Measurements from ENCODE around the gene ZNF519.
"Not testable (repeated sequence)": the region's sequence is repeated elsewhere in the genome, so short reads cannot be mapped to it uniquely, and the experiment has no call there.

The ZNF519 gene

DNA sequence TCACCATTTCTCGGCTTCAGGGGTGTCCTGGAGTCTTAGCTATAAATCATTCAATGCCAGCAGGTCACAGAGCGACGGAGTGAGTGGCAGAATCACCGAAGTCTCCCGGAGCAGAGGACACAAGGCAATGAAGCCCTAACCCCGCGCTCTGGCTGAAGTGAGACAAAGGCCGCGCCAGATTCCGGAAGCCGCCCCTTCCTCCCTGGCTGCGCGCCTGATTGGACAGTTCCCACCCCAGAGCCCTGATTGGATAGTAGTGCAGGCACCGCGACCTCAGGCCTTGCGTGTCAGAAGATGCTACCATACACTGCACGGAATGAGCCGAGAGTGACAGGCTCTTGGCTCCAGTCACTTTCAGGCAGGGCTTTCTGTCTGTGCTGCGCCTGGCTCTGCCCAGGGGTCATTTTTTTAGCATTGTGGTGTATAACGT lies at the start of gene ZNF519:
ZNF519 (minus strand) TSS at position 165 of the 430 bp plus-strand sequence; CDS start at position 7, 158 bp downstream.
- peak; percentile 87 for DNase-seq

GRCh38 chr18:14179306-14179705 lies 47.1 kb upstream of the ZNF519 start:
- no peak for DNase-seq

DNA sequence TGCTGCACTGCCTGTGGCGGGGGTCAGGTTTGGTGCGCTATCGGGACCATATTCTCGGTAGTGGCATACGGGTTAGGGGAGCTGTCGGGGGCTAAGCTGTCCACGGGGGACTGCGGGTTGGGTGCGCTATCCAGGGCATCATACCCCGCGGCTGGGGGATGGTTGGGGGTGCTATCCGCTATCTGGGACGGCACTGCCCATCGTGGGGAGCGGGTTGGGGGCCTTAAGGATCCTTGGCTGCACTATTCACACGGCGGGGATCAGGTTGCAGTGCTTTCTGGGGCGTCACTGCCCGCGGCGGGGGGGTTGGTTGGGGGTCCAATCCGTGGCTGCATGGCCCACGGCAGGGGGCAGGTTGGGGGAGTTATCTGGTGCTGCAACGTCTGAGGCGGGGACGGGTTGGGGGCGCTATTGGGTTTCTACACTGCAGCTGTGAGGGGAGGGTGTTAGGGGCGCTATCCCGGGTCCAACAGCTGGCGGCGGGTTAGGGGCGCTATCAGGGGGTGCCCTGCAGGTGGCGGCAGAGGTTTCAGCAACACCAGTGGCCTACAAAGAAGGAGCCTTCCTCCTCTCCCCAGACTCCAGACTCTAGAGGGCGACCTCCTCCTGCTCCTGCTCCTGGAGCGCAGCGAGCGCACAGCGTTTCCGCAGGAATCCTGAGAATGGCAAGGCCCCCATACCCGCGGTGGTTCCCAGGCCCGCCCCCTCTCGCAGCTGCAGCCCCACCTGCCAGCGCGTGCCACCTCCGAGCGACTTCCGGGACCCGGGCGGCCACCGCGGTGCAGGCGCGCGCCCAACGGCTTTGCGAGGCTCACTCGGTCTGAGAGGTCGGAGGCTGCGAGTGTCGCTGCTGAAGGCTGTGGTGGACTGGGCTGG lies 46.3 kb upstream of the ZNF519 start:
- not testable (repeated sequence) for DNase-seq

DNA sequence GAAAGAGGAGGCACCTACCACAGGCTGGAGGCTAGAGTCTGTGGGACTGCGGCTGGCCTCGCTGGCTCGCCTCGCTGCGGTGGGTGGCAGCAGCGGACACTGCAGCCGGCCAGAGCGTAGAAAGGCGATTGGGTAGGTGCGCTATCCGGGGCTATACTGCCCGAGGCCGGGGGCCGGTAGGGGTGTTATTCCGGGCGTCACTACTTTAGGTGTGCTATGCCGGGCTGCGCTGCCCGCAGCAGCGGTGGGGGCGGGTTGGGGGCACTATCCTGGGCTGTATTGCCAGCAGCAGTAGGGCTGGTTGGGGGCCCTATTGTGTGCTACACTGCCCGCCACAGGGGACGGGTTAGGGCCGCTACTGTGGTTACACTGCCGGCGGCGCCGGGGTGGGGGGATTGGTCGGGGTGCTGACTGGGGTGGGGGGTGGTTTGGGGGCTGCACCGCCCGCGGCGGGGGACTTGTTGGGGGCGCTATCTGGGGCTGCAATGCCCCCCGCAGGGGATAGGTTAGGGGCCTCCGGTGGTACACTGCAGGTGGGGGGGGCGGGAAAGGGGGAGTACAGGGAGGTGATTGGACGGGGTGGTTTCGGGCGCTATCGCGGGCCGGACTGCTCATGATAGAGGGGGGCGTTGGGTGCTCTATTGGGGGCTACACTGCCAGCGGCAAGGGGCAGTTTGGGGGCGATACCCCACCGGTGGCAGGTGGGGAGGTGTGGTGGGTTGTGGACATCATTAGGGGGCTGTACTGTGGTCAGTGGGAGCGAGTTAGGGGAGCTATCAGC lies 45.5 kb upstream of the ZNF519 start:
- not testable (repeated sequence) for DNase-seq

- not testable (repeated sequence) for DNase-seq
These were observed 43.2 kb upstream of the ZNF519 start for GRCh38 chr18:14175404-14175803.

DNA sequence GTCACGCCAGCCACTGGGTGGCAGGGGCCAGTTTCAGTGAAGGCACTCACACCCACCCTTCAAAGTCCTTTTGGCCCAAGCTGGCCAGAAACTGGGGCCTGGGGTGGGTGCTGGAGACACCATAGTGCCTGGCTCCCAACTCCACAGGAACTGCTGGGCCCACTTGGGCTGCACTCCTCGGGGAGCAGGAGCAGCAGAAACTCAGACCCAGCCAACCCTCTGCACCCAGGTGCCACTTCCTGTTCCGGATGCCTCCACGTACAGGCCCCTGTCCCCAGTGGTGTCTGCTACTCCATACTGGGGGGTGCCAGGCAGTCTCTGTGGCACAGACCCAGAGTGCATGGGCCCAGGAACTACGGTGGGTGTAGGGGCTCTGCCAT lies 42.5 kb upstream of the ZNF519 start:
- no peak for DNase-seq

DNA sequence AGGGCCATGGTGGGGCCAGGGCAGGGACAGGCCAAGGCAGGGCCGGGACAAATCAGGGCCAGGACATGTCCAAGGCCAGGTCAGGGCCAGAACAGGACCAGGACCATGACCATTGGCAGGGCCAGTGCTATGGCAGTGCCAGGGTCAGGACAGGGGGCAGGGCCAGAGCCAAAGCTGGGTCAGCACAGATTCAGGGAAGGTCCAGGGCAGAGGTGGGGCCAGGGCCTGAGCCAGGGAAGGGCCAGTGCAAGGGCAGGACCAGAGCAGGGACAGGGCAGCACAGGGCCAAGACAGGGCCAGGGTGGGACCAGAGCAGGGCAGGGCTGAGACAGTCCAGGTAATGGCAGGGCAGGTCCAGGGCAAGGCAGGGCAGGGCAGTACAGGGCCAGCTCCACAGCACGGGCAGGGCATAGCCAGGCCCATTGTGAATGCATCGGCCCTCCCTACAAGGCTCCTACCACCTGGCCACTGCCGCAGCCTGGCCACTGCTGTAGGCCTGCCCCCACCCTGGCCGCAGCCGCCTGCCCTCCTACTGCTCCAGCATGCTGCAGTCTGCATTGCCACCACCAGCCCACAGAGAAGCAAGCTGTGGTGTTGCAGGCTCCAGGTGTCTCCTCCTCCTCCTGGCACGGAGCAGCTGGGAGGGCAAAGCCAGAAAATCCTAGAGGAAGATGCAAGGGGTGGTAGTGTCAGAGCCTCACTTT lies 41.9 kb upstream of the ZNF519 start:
- DNase-seq = not testable (repeated sequence)

DNA sequence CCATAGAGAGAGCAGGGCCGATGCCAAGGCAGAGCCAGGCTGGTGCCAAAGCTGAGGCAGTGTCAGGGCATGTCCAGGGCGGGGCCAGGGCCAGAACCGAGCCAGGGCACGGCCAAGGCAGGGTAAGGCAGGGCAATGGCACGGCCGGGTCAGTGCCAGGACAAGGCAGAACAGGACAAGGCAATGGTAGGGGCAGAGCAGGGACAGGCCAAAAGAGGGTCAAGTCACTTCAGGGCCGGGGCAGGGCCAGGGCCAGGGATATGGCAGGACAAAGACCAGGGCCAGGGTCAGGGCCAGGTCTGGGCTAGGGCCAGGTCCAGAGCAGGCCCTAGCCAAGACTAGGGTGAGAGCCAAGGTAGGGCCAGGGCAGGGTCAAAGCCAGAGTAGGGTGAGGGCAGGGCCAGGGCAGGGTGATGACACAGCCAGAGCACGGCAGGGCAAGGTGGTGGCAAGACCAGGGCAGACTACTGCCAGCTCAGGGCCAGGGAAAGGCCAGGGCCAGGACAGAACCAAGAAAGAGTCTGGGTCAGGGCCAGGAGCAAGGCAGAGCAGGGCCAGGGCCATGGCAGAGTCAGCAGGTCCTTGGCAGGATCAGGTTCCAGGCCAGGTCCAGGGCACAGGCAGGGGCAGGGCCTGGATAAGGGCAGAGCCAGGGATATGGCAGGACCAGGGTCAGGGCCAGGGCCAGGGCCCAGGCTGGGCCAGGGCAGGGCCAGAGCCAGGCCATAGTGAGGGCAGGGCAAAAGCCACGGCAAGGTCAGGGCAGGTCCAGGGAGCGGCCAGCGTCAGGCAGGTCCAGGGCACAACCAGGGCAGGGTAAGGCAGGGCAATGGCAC lies 41.1 kb upstream of the ZNF519 start:
- not testable (repeated sequence) for DNase-seq

DNA sequence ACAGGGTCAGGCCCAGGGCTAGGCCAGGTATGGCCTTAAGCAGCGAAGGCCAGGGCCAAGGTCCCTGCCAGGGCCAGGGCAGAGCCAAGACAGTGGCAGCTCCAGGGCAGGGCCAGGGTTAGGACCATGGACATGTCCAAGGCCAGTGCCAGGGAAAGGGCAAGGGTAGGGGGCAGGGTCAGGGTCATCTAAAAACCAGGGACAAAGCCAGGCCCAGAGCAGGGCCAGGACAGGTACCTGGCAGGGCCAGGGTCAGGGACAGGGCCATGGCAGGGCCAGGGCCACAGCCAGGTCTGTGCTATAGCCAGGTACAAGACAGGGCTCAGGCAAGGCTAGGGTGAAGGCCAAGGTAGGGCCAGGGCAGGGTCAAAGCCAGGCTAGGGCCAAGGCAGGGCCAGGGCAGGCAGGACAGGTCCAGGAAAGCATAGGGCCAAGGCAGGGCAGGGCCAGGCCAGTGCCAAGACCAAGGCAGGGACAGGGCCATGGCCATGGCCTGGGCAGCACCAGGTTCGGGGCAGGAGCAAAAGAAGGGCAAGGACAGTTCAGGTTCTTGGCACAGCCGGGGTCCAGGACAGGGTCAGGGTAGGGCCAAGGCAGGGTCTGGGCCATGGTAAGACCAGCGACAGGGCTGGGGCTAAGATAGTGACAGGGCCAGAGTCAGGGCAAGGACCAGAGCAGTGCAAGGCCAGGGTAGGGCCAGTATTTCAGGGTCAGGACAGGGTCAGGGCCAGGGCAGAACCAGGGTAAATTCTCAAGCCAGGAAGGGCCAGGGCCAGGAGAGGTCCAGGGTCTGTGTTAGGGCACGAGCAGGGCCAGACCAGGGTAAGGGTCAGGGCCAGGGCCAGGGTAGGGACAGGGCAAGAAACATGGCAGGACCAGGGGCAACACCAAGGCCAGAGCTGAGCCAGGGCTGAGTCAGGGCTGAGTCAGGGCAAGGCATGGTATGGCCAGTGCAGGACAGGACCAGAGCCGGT lies 40.2 kb upstream of the ZNF519 start:
- not testable (repeated sequence) for DNase-seq

DNA sequence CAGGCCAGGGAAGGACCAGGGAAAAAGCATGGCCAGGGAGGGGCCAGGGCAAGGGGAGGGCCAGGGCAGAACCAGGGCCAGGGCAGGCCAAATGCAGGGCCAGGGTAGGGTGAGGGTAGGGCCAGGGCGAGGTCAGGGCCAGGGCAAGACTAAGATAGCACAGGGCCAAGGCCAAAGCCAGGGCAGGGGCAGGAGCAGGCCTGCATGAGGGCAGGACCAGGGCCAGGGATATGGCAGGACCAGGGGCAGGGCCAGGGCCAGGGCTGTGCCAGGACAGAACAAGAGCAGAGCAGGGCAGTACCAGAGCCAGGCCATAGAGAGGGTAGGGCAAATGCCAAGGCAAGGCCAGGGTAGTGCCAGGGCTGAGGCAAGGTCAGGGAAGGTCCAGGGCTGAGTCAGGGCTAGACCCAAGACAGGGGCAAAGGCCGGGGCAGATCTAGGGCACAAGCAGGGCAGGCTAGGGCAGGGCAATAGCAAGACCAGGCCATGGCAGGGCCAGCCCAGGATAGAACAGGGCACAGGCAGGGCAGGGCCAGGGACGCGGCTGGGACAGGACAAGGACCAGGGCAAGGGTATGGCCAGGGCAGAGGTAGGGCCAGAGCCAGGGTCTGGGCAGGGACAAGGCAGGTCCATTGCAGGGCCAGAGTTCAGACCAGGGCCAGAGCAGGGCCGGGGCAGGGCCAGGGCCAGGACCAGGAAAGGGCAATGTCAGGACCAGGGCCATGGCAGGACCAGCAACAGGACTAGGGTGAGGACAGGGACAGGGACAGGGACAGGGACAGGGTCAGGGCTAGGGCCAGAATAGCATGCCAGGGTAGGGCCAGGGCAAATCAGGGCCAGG lies 39.3 kb upstream of the ZNF519 start:
- DNase-seq = not testable (repeated sequence)

GRCh38 chr18:14170367-14171036 lies 38.3 kb upstream of the ZNF519 start:
- DNase-seq = not testable (repeated sequence)

GRCh38 chr18:14162915-14163314 lies 30.7 kb upstream of the ZNF519 start:
- DNase-seq = not testable (repeated sequence)

- not testable (repeated sequence) for DNase-seq
These were observed 19.4 kb upstream of the ZNF519 start for GRCh38 chr18:14151564-14152113.

DNA sequence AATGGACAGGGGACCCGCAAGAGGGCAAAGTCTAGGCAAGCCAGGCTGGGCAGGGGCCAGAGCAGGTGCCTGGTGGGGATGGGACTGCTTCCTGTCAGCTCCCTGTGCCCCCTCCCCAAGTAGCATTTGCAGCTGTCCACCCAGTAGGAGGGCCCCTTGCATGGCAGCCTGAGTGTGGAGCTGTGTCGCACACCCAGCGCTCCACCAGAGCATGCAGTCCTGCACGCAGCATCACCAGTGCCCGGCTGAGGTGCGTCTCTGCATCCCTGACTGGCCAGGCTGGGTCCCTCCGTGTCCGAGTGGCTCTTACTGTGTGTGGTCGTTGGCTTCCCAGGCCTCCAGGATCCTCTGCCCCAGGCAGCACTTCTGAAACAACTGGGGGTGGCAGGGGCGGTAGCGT lies 18.5 kb upstream of the ZNF519 start:
- DNase-seq = not testable (repeated sequence)

DNA sequence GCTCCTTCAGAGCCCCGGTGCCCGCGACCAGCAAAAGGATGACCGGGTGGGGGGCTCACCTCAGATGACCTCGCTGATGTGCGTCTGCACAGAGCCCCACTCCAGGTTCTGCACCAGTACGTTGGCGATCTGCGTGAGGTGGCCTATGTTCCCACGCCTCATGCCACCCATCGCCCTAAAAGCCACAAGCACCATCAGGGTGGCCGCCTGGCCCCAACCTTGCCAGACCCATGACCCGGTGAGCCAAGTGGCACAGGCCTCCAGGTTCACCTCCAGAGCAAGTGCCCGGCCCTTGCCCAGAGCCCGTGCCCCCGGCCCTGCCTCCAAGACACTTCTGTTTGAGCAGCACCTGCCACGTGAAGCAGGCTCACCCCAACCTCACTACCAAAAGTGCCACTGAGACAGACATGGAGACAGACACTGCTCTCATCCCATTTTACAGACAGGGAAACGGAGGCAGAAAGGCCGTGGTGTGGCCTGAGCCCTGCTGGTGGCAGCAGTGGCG lies 17.7 kb upstream of the ZNF519 start:
- DNase-seq = not testable (repeated sequence)

GRCh38 chr18:14149121-14149850 lies 17.1 kb upstream of the ZNF519 start:
- not testable (repeated sequence) for DNase-seq

DNA sequence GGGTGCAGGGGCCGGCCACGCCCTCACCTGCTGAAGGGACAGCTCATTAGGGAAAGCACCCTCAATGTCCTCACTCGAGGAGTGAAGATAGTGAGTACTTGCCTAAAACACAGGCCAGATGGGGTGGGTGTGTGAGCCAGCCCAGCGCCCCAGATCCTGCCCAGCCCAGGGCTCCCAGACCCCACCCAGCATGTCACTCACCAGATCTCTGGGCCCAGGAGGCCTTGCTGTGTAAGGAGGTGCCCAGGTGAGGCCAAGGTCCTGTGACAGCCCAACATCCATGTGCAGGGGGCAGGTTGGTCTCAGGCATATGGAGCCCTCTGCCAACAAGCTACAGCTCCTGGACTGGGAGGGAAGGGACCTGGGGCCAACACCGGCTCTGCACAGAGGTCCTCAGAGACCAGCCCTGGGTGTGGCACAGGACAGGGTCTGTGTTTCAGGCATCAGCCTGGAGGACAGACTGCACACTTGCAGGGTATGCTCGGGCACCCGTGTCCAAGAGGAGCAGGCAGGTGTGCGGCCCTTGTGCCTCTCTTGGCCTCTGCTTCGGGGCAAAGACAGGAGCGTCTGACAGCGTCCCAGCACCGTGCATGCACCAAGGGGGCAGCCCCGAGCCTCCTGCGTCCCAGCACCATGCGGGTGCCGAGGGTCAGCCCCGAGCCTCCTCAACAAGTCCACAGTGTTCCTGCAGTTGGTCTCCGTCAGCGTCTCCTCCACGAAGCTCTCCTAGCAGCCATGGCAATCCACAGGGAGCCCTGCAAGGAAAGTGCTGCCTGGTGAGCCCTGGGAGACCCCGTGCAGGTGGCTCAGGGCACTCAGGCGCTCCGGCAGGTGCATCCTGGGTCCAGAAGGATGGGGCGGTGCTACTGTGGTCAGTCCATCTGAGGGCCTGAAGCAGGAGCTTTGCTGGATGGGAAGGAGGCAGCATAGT lies 16.0 kb upstream of the ZNF519 start:
- not testable (repeated sequence) for DNase-seq
